ENCODE data around the gene CACNB1.

DNA sequence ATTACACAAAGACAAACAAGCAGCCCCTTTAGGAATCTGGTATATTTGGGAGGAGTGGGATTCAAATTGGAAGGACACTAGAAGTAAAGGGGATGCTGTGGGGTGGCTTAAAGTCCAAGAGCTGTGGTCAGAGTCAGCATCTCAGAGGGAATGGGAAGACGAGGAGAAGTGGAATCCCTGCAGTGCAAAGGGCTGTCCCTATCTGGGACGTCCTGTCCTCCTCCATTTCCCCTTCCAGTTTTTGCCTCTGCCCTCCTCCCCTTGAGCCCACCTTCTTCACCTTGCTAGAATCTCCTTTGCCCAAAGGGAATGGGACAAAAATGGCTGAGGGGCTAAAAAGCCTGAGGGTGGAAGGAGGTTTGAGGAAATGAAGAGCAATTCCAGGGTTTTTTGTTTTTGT is 41.8 kb downstream of the CACNB1 start:
- TF ChIP-seq EZH2 (IDR thresholded peaks at IDR 0.05; ENCODE audit: insufficient read depth, poor library complexity, severe bottlenecking) = no peak
- TF ChIP-seq EZH2phosphoT487 (IDR thresholded peaks at IDR 0.05; ENCODE audit: insufficient read depth, low read depth) = no peak
